ENCODE measurements around the gene ARMC6. TPM values are rescaled to one million over a fixed set of nuclear protein-coding genes. Genes with fewer than 3 reads are reported as not detected.

ARMC6 gene
- total RNA-seq, 1 experiment from 2014 or later, result 102 TPM

- H3K27ac ChIP-seq (ENCODE audit: low read length), result no peak overlapping the region
- CTCF ChIA-PET, result no interaction called here
- POLR2A ChIA-PET (ENCODE audit: unreplicated experiment), result no interaction called here
Observed at GRCh38 chr19:18996351-18996750, 37.1 kb upstream of the ARMC6 start.

GRCh38 chr19:18996796-18997394 lies 36.5 kb upstream of the ARMC6 start:
- intact Hi-C loops (cut with micrococcal nuclease), result no loop called here
- no peak for ATAC-seq

More at GRCh38 chr19:18996351-18996750, 37.1 kb upstream of the ARMC6 start:
- no TSS peak for BruUV-seq (replicated peaks)
- ATAC-seq (no peak), DNase-seq (no peak)
- Histone ChIP-seq H3K9me2 (replicated peaks; ENCODE audit: low read length) (no peaks in the 10 kb centered on the region), H3K4me2 (ENCODE audit: low read length) (no peak overlapping the region), H3K27me3 (ENCODE audit: low read length) (no peaks in the 10 kb centered on the region), H3K4me3 (ENCODE audit: low read length) (no peak overlapping the region), H3K79me2 (ENCODE audit: low read length) (no peaks in the 10 kb centered on the region), H3F3A (ENCODE audit: low read length, unreplicated experiment) (no peaks in the 10 kb centered on the region), H4K20me1 (ENCODE audit: low read length) (no peaks in the 10 kb centered on the region), H3K9ac (ENCODE audit: low read length) (no peak overlapping the region), H3K4me1 (ENCODE audit: insufficient read depth, low read length) (peaks cover 11% of the 10 kb centered on the region; the same call in 1 of the 2 replicates), H2AFZ (ENCODE audit: low read length) (no peak overlapping the region), H3K9me3 (ENCODE audit: low read length) (no peaks in the 10 kb centered on the region), H3K36me3 (ENCODE audit: low read depth, low read length) (peaks cover 45% of the 10 kb centered on the region)
- intact Hi-C loops (cut with micrococcal nuclease), result no loop called here
- no peak for TF ChIP-seq EZH2phosphoT487 (IDR thresholded peaks at IDR 0.05; ENCODE audit: borderline replicate concordance, low read length)
- TF ChIP-seq CTCF (conservative IDR thresholded peaks at IDR 0.05; ENCODE audit: low read depth, low read length), result no peak
- TF ChIP-seq EZH2 (IDR thresholded peaks at IDR 0.05; ENCODE audit: low read length, unreplicated experiment), result no peak

More at GRCh38 chr19:18996796-18997394, 36.5 kb upstream of the ARMC6 start:
- Histone ChIP-seq H3K9me3 (ENCODE audit: low read length) (no peaks in the 10 kb centered on the region), H3K79me2 (ENCODE audit: low read length) (no peaks in the 10 kb centered on the region), H3K27ac (ENCODE audit: low read length) (no peak overlapping the region), H3K4me3 (ENCODE audit: low read length) (no peak overlapping the region), H3K4me2 (ENCODE audit: low read length) (no peak overlapping the region), H3K36me3 (ENCODE audit: low read depth, low read length) (peaks cover 43% of the 10 kb centered on the region), H3K4me1 (ENCODE audit: insufficient read depth, low read length) (peaks cover 11% of the 10 kb centered on the region; the same call in 1 of the 2 replicates), H3K9me2 (replicated peaks; ENCODE audit: low read length) (no peaks in the 10 kb centered on the region), H3K9ac (ENCODE audit: low read length) (no peak overlapping the region), H3K27me3 (ENCODE audit: low read length) (no peaks in the 10 kb centered on the region), H4K20me1 (ENCODE audit: low read length) (no peaks in the 10 kb centered on the region), H2AFZ (ENCODE audit: low read length) (no peak overlapping the region), H3F3A (ENCODE audit: low read length, unreplicated experiment) (no peaks in the 10 kb centered on the region)
- CTCF ChIA-PET, result no interaction called here
- no TSS peak for BruUV-seq (replicated peaks)
- POLR2A ChIA-PET (ENCODE audit: unreplicated experiment), result no interaction called here
- TF ChIP-seq EZH2phosphoT487 (IDR thresholded peaks at IDR 0.05; ENCODE audit: borderline replicate concordance, low read length), result no peak
- no peak for TF ChIP-seq CTCF (conservative IDR thresholded peaks at IDR 0.05; ENCODE audit: low read depth, low read length)
- no peak for TF ChIP-seq EZH2 (IDR thresholded peaks at IDR 0.05; ENCODE audit: low read length, unreplicated experiment)
- DNase-seq, result no peak

All from PC-3 (cell line).